IPS-18c (cell line): ENCODE data around the gene SYTL2.

ENCODE experiments used
- H3K4me3 ChIP-seq: 2 replicates; pipeline ENCODE4 v1.7.0; 2013; ENCODE audit warnings: low read depth, mild to moderate bottlenecking, low read length, moderate library complexity; ENCODE audit not compliant: insufficient read depth
- H3K9me3 ChIP-seq: one replicate; pipeline ENCODE4 v1.6.1; 2013; ENCODE audit warnings: mild to moderate bottlenecking, low read length, moderate library complexity; ENCODE audit not compliant: control insufficient read depth, insufficient read depth

The SYTL2 gene

DNA sequence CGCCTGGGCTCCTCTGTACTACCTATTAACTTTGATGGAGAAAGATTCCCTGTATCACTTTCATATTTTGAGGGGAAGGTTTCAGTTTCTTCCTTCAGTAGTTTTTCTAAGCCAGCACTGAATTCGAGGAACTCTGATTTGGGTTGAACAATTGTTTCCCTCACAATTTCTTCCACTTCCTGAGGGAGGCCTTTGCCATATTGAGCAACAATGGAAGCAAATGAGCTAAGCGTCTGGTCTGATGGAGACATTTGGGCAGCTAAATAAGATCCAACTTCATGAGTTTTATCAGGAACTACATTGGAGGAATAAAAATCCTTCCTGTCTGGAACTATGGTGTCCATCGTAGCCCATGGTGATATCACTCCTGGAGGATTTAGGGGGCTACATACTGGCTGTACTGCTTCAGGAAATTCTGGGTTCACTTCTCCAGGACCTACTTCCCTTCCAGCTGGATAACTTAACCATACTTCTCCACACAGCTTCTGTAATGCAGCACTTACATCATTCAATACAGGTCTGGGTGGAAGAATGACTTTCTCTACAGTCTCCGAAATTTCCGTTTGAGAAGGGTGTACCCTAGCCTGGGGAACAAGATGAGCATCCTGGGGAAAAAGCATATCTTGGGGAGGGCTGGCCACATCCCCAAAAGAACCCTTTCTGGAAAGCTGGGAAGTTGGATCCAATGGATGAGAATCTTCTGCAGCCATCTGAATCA, 86.0 kb downstream of the SYTL2 start:
- Histone ChIP-seq H3K4me3 (no peak overlapping the region), H3K9me3 (no peaks in the 10 kb centered on the region)

DNA sequence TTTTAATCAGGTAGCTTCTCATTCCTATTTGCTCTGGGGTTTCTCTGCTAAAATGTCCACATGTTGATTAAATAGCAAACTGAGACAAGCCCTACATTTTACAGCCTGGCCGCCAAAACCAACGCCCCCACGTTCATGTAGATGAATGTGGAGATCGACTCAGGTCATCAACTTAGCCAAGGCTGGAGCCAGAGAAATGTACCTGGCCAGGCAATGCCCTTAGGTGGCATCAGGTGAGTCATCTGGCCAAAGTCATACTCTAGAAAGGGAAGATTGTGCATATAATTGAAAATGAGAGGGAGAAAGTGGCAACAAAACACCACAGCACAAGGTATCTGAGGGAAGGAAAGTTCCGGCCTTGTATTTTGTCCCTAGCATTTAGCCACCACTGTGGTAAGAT, 87.9 kb downstream of the SYTL2 start:
- H3K9me3 ChIP-seq: no peaks in the 10 kb centered on the region
- H3K4me3 ChIP-seq: no peak overlapping the region

DNA sequence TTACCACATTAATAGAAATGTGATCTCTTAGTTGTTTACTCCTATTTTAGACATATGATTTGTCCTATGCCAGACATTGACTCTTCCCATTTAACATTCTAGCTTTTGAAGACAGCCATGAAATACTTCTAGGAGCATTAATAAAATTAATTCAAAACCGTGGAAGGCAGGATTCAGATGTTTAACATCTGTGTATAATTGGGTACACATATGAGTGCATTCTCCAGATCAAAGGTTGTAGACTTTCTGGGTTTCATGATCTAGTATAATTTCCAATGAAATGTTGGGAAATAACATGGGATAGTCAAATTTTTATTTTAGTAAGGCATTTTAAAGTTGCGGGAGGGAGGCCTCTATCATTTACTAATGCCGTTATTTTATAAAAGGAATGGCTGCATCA, 89.8 kb downstream of the SYTL2 start:
- no peaks in the 10 kb centered on the region for H3K9me3 ChIP-seq
- H3K4me3 ChIP-seq: no peak overlapping the region

DNA sequence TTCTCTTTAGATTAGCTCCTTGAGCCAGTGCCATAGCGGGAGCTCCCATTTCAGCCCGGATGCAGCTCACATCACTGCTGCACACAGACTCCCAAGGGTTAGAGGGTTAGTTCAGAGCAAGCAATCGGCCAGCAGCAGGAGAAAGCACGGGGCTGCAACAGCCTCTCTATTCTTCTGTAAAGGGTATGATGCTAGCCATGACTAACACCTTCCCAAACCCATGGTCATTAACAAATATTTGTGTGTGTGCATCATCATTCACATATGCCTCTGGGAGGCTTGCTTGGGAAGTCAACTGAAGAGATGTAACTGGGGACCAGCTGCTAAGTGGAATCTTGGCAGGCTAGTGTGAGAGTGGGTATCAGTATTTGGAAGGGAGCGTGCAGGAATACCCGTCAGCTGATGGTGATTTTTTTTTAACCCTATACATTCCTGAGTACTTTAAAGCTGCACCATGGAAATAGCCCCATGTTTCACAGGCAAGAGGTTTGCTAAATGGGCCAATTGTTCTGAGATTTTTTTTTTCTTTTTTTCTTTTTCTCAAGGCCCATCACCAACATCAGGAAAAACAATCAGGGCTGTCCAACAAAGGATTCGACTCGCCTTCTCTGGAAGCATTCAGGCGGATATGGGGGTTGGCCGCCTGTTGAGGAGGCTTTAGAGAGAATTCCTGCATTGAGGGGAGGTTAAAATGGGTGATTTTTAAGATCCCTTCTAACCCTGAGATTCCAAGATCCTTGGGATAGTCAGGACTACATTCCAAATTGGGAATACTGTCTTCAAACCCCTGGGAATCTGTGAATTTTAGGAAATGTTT, 91.7 kb downstream of the SYTL2 start:
- Histone ChIP-seq H3K4me3 (no peak overlapping the region; the same call in 1 of the 2 replicates), H3K9me3 (no peaks in the 10 kb centered on the region)

DNA sequence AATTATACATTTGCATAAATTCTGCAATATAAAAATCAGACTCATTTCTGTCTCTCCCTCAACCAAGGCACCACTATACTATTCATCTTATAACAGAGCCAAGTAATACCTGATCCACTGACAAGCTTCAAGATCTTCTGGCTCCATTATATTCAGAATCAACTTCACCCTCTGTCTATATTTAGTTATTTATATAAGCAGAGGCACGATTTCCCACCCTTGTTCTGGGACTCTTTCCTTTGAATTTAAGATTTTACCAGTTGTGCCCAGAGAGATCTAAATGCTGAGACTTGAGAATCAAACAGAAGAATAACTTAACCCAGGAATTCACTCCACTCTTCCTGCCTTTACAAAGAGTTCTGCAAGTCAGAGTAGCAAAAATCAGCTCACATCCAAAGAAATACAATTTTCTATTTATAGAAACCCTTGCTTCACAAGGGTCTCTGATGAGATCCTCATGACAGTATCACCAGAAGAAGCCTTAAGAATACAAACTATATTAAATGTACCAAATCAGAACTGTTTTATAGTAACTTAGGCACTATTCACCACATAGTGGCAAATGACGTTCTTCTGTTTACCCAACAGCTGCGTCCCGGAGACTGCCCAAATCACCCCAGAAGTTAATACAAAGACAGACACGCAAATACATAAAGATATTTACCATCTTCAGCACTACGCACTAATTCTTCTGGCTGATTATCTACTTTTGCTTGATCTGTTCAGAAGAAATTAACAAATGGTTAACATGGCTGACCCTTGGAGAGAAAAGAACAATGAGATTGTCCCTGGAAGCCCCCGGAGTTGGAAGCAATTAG, 92.6 kb downstream of the SYTL2 start:
- H3K4me3 ChIP-seq: no peak overlapping the region
- H3K9me3 ChIP-seq: no peaks in the 10 kb centered on the region

DNA sequence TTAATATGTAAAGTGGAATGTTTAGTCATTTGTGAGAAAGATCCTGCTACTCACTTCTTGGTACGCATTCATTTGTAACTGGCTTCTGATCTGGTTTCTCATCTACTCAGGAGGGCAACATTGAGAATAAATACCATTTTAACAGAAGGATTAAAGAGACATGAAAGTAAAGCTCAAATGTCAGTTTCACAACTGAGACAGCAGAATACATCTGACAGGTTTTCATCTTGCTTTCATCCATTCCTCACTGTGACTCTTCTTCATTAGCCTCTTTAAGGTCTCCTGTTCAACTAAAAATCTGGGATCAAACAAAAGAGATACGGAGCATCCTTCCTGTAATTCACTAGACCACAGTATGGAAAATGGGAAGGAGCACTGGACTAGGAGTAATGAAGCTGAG, 93.5 kb downstream of the SYTL2 start:
- Histone ChIP-seq H3K4me3 (no peak overlapping the region), H3K9me3 (no peaks in the 10 kb centered on the region)

DNA sequence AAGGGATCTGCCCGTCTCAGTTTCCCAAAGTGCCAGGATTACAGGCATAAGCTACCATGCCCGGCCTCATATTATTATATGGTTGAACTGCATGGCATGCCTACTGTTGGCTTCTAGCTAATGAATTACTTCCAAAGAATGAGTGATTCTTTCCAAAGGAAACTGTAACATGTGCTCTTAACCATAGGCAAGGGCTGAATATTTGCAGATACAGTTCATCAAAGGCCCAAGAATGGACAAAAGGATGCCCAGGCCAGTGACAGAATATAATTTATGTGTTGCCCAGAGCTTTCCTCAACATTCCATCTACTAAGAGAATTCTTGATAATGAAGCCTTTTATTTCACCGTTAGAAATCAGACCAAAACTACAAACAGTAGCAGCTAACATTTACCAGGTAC, 98.0 kb downstream of the SYTL2 start:
- no peaks in the 10 kb centered on the region for H3K9me3 ChIP-seq
- H3K4me3 ChIP-seq: no peak overlapping the region

DNA sequence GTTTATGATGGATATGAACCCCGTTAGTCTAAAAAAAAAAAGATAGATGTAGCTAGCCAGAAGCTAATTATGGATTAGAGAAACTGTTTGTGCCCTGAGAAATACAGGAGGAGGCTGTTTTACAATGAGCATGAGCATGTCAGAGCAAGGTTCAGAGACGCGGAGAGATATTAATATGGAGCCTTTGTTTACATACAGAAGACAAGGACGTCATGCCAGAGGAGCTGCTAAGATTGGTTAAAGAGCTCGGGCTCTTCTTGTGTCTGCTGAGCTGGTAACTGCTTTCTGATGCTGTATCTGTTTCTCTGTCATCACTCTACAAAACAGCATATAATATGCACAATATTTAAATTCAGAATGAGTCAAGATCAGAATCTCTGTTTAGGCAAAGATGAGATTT, 100.0 kb downstream of the SYTL2 start:
- H3K4me3 ChIP-seq: no peak overlapping the region
- H3K9me3 ChIP-seq: no peaks in the 10 kb centered on the region

DNA sequence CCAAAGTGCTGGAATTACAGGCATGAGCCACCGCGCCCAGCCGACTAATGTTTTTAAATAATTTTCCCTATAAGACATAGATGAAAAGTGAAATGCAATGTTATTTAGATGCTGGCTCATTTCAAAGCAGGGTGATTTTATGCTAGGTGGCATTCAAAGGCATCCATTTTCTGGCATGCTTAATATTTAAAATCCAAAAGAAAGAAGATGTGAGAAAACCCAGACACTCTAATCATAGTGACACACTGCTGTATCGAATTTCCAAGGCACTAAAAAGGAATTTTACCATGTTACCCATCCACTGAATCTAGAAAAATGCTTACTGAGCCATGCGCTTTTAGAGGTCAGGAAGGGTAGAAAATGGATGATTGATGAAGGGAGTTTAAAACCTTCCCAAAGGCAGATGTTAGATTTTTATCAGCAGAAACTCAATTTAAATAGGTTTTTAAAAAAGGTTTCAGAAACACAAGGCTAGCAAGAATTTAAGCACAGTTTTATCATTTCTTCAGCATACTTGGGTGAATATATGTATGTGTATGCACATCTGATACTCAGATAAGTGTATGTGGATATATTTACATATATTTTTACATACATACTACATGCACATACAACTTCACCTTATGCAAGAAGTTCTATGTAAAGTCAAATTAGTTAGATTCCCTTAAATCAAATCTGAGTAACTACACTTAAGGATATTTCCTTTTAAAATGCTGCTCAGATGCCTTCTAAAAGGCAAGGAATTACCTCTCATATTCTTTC, 100.8 kb downstream of the SYTL2 start:
- Histone ChIP-seq H3K9me3 (no peaks in the 10 kb centered on the region), H3K4me3 (no peak overlapping the region)

DNA sequence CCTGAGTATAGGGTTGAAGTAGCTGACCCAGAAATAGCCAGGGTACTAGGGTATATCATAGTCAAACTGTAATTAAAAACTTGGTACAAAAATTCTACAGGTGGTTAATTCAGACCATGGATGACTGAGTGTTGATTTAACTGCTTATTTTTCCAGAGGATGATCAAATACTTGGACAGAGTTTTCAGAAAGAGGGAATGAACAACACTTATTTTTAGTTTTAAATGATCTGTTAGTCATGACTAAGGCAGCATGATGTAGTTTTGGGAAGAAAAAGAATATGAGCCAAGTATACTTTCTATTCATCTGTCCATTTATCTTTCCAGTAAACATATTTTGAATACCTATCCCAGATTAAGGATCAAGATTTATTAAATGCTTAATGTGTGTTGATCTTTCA, 105.1 kb downstream of the SYTL2 start:
- Histone ChIP-seq H3K9me3 (no peaks in the 10 kb centered on the region), H3K4me3 (no peak overlapping the region)

DNA sequence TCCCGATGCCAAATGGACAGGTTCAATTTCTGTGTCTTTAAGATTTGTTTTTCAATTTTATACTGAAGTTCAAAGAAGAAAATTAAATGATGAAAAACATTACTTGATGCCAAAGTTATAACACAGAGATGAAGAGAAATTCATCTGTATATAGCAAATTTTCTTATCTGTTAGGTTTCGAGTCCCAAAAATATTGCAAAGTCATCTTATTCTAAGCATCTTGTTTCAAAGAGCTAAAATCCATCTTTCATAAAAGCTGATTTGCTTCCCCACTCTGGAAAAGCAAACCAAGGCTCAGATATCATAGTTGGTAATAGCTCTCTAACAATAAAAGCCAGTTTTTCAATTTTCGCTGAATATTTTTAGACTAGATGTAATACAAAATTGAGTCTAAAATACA, 106.0 kb downstream of the SYTL2 start:
- no peaks in the 10 kb centered on the region for H3K9me3 ChIP-seq

DNA sequence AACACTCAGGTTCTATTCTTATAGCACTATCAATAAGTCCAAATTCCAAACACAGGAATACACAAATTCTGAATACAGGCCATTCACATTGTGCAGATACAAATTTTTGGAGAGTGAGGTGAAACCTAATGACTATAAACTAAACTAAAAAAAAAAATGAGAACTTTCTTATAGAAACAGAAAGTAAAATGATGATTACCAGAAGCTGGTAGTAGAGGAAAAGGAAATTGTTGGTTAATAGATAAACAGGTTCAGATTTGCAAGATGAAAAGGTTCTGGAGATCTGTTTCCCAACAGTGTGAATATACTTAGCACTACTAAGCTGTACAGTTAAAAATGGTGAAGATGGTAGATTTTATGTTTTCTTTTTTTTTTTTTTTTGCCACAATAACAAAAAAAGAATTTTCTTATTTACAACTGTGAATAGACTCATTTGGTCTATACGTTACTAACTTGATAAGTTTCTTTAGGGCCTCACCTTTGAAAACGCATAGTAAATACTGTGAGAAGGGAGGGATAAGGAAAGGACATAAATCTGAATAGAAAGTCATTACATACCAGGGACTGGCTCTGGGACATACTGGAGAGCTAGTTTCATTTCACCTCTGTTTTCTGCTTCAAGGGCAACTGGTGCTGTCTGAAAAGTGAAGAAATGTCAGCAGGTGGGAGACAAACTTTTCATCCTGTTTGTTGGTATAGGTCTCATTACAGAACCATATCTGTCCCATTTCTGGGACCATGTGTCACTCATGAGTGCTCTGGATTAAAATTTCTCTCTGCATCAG, 110.8 kb downstream of the SYTL2 start:
- Histone ChIP-seq H3K9me3 (no peaks in the 10 kb centered on the region), H3K4me3 (no peak overlapping the region)

More for the DNA sequence above, 106.0 kb downstream of the SYTL2 start:
- H3K4me3 ChIP-seq: no peak overlapping the region

DNA sequence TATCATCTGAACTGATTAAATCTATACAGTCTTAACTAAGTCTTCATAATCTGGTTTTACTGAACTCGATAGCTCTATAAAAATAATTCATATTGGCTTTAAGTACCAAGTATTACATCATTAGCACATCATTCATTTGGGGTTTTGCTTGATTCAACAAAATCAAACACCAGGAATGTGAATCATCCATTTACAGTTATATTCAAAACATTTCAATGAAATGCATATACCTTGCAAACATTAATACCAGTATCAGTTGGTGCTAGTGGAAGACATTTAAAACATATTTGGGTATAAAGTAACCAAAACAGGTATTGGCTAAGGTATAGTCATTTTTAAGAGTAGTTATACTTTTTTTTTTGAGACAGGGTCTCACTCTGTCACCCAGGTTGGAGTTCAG, 112.7 kb downstream of the SYTL2 start:
- no peaks in the 10 kb centered on the region for H3K9me3 ChIP-seq
- H3K4me3 ChIP-seq: no peak overlapping the region

DNA sequence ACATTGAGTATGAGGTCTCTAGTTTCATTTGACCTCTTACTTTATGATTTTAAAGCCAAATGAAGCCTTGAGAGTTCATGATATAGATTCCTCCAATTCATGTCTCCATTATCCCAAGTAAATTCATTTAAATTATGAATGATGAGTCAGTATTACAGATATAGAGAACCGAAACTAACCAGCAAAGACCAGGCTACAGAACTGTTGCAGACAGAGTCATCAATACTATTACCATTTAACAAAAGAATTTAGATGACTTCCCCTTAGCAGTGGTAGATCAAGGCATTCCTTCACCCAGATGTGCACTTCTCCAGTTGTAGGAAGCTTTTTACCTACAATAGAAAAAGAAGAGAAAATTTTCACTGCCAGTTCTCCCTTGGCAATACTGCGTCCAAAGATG, 113.2 kb downstream of the SYTL2 start:
- Histone ChIP-seq H3K4me3 (no peak overlapping the region), H3K9me3 (no peaks in the 10 kb centered on the region)

DNA sequence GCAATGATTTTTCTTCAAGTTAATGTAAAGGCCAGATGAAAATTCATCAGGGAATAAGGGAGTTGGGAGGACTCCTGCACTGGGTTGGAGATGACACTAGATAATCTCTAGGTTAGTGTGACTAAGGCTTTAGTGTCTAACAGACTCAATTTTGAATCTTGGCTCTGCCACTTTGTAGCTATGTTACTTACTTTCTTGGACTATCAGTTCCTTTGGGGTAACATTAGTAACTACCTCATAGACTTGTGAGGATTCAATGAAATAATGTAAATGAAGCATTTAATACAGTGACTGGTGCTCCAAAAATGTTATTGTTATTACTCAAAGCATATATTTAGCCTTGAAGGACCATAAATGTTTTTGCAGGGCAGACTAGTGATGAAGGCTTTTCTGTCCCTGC, 115.4 kb downstream of the SYTL2 start:
- Histone ChIP-seq H3K9me3 (no peaks in the 10 kb centered on the region), H3K4me3 (no peak overlapping the region)

DNA sequence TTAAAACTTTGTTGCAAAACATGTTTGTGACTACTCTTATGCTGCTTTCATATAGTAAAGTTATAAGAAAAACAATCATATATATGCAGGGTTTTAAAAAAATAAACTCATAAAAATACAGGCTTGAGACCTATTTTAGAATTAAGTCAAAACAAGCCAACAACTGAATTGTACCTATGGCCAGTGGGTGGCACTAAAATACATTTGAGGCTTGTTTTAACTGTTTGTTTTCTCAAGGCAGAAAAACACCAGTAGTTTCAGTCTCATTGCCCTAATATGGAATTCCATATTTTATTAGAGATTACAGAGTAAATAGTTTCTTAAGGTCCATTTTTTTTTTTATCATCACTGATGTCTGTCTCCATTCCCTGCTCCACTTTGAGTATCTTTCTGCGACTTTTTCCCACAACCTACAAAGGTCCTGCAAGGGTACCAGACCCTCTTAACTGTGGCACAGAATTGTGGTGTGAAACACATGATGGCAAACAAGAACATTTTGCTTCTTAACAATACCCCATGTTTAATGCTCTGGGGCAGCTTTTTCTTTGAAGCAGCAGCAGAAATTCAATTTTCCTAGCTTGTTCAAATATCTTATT, 116.5 kb downstream of the SYTL2 start:
- Histone ChIP-seq H3K9me3 (no peaks in the 10 kb centered on the region), H3K4me3 (no peak overlapping the region)
